CD4-positive, CD25-positive, alpha-beta regulatory T cell (primary cell): ENCODE measurements around the gene CFAP141. TPM values are rescaled to one million over a fixed set of nuclear protein-coding genes. Genes with fewer than 3 reads are reported as not detected.

Experiments used
- ATAC-seq, 2 donors: fragments of 150-1000 bp; cut with Tn5 transposase; one replicate each; pipeline ENCODE4 v1.10.0; 2021; ENCODE audit warnings: low read depth in 2 of 2, moderate number of reproducible peaks in 2 of 2, moderate library complexity in 1 of 2
- DNase-seq, 3 donors: peaks; one replicate each; pipeline versions ENCODE4 v3.0.0 to v3.0.0-alpha.2; 2012 to 2022; ENCODE audit warnings: mixed read lengths in 1 of 3
- H3K27ac ChIP-seq: one replicate; pipeline ENCODE4 v1.7.0; 2013; ENCODE audit warnings: mild to moderate bottlenecking, low read length; ENCODE audit not compliant: insufficient read depth, poor library complexity, severe bottlenecking
- H3K27me3 ChIP-seq: one replicate; pipeline ENCODE4 v1.7.0; 2013; ENCODE audit warnings: low read length; ENCODE audit not compliant: control insufficient read depth, insufficient read depth
- H3K36me3 ChIP-seq: one replicate; pipeline ENCODE4 v1.7.0; 2013; ENCODE audit warnings: mild to moderate bottlenecking, low read length, moderate library complexity; ENCODE audit not compliant: control insufficient read depth, insufficient read depth
- H3K4me1 ChIP-seq: 2 replicates; pipeline ENCODE4 v1.7.0; 2013; ENCODE audit warnings: mild to moderate bottlenecking, low read length; ENCODE audit not compliant: insufficient read depth, control insufficient read depth, poor library complexity, severe bottlenecking
- H3K4me3 ChIP-seq: one replicate; pipeline ENCODE4 v1.7.0; 2013; ENCODE audit warnings: low read depth, mild to moderate bottlenecking, low read length, moderate library complexity
- H3K9me3 ChIP-seq, 2 experiments: 1 replicate in 1 of 2; 2 replicates in 1 of 2; pipeline ENCODE4 v1.7.0; 2013; ENCODE audit warnings: low read length in 2 of 2, mild to moderate bottlenecking in 1 of 2, moderate library complexity in 1 of 2; ENCODE audit not compliant: control insufficient read depth in 2 of 2
- H3K27ac Mint-ChIP-seq, 3 donors: one replicate each; pipeline ENCODE4 v1.8.0; 2020 to 2022; ENCODE audit warnings: mild to moderate bottlenecking in 3 of 3, mixed read lengths in 3 of 3, moderate library complexity in 2 of 3
- H3K27me3 Mint-ChIP-seq: one replicate; pipeline ENCODE4 v1.8.0; 2022; ENCODE audit warnings: mild to moderate bottlenecking, mixed read lengths
- H3K36me3 Mint-ChIP-seq: one replicate; pipeline ENCODE4 v1.8.0; 2020; ENCODE audit warnings: mixed read lengths
- H3K4me1 Mint-ChIP-seq, 4 donors: one replicate each; pipeline ENCODE4 v1.8.0; 2020 to 2022; ENCODE audit warnings: mixed read lengths in 4 of 4, mild to moderate bottlenecking in 1 of 4
- H3K4me3 Mint-ChIP-seq, 4 donors: one replicate each; pipeline ENCODE4 v1.8.0; 2020 to 2022; ENCODE audit warnings: mild to moderate bottlenecking in 4 of 4, mixed read lengths in 4 of 4, moderate library complexity in 3 of 4
- H3K9me3 Mint-ChIP-seq, 7 donors: one replicate each; pipeline ENCODE4 v1.8.0; 2020 to 2022; ENCODE audit warnings: mixed read lengths in 7 of 7, mild to moderate bottlenecking in 3 of 7, moderate library complexity in 2 of 7
- polyA plus RNA-seq, 4 donors: library from polyadenylated mRNA; unstranded; fragments of 300-500 nt; fragmentation: Illumina TruSeq; gene quantifications; one replicate each; pipeline ENCODE4 v1.2.3, GENCODE V29; 2021
- total RNA-seq: library from RNA; stranded (reverse); gene quantifications from one replicate; pipeline ENCODE4 v1.2.3, GENCODE V29; 2022

The CFAP141 gene
- total and polyA plus RNA-seq, 5 donors from 2014 or later = not detected

- Mint-ChIP-seq H3K4me1 (peaks cover 0 to 2% (median 0%) of the 10 kb centered on the region in 4 donors), H3K9me3 (no peaks in the 10 kb centered on the region), H3K36me3 (peaks cover 3% of the 10 kb centered on the region), H3K27ac (peak within 1 kb of the TSS in 2 of 3 donors; percentile 17 to 58), H3K27me3 (peaks cover 48% of the 10 kb centered on the region), H3K4me3 (no peak within 1 kb of the TSS)
- DNase-seq = no peak
- Histone ChIP-seq H3K4me1 (no peaks in the 10 kb centered on the region), H3K9me3 (no peaks in the 10 kb centered on the region), H3K4me3 (no peak within 1 kb of the TSS), H3K27me3 (peaks cover 18% of the 10 kb centered on the region), H3K36me3 (no peaks in the 10 kb centered on the region), H3K27ac (no peak within 1 kb of the TSS)
- no peak for ATAC-seq
These were observed 14.1 kb downstream of the CFAP141 start, which contains the start of gene TPM3 for GRCh38 chr1:154191990-154192461. Gene TPM3, minus strand, starts transcription at chr1:154192100. Its CDS starts 82 bp downstream, at chr1:154192018.

GRCh38 chr1:154190550-154190949 is 15.6 kb downstream of the CFAP141 start:
- Mint-ChIP-seq H3K27me3 (peaks cover 48% of the 10 kb centered on the region), H3K4me1 (peaks cover 0 to 12% (median 2%) of the 10 kb centered on the region in 4 donors)

GRCh38 chr1:154186852-154187501 is 19.2 kb downstream of the CFAP141 start:
- Histone ChIP-seq H3K27ac (no peak overlapping the region), H3K4me1 (peaks cover 13% of the 10 kb centered on the region), H3K27me3 (peaks cover 9% of the 10 kb centered on the region), H3K9me3 (no peaks in the 10 kb centered on the region), H3K4me3 (no peak overlapping the region), H3K36me3 (no peaks in the 10 kb centered on the region)
- DNase-seq (no peak), ATAC-seq (no peak)
- Mint-ChIP-seq H3K27me3 (peaks cover 18% of the 10 kb centered on the region), H3K4me1 (peaks cover 2 to 13% (median 9%) of the 10 kb centered on the region in 4 donors), H3K4me3 (peak overlapping the region in 1 of 4 donors; percentile 82), H3K36me3 (peaks cover 5% of the 10 kb centered on the region), H3K9me3 (peaks cover 0 to 2% (median 0%) of the 10 kb centered on the region in 7 donors), H3K27ac (no peak overlapping the region)

More at GRCh38 chr1:154190550-154190949, 15.6 kb downstream of the CFAP141 start:
- Histone ChIP-seq H3K27me3 (peaks cover 18% of the 10 kb centered on the region), H3K27ac (no peak overlapping the region), H3K4me3 (no peak overlapping the region), H3K4me1 (no peaks in the 10 kb centered on the region), H3K9me3 (no peaks in the 10 kb centered on the region), H3K36me3 (no peaks in the 10 kb centered on the region)
- Mint-ChIP-seq H3K36me3 (peaks cover 3% of the 10 kb centered on the region), H3K9me3 (no peaks in the 10 kb centered on the region), H3K4me3 (peak overlapping the region in 1 of 4 donors; percentile 10), H3K27ac (no peak overlapping the region)
- ATAC-seq = no peak
- DNase-seq = no peak

- ATAC-seq (no peak), DNase-seq (peak; percentile 34 to 82 (median 67))
- Mint-ChIP-seq H3K4me3 (peak overlapping the region in 3 of 4 donors; percentile 35 to 82 (median 42)), H3K36me3 (peaks cover 8% of the 10 kb centered on the region), H3K9me3 (peaks cover 0 to 2% (median 0%) of the 10 kb centered on the region in 7 donors), H3K27me3 (peaks cover 11% of the 10 kb centered on the region), H3K27ac (no peak overlapping the region), H3K4me1 (peaks cover 10 to 20% (median 14%) of the 10 kb centered on the region in 4 donors)
- H3K4me3 ChIP-seq = no peak overlapping the region
- H3K27me3 ChIP-seq = peaks cover 4% of the 10 kb centered on the region
- peaks cover 21% of the 10 kb centered on the region for H3K4me1 ChIP-seq
- no peaks in the 10 kb centered on the region for H3K9me3 ChIP-seq
- H3K27ac ChIP-seq = no peak overlapping the region
- H3K36me3 ChIP-seq = no peaks in the 10 kb centered on the region
These were observed 20.0 kb downstream of the CFAP141 start for GRCh38 chr1:154186177-154186576.

- ATAC-seq = peak; percentile 87 to 89
- Mint-ChIP-seq H3K9me3 (peaks cover 0 to 2% (median 0%) of the 10 kb centered on the region in 7 donors), H3K27me3 (no peaks in the 10 kb centered on the region), H3K4me1 (peaks cover 29 to 48% (median 36%) of the 10 kb centered on the region in 4 donors), H3K36me3 (peaks cover 9% of the 10 kb centered on the region), H3K27ac (peak overlapping the region; percentile 98 to 100 (median 99)), H3K4me3 (peak overlapping the region; percentile 92 to 100 (median 98))
- peaks cover 50% of the 10 kb centered on the region for H3K4me1 ChIP-seq
- H3K27ac ChIP-seq = peak overlapping the region; percentile 93
- DNase-seq = peak; percentile 93 to 96 (median 93)
- peaks cover 14% of the 10 kb centered on the region for H3K36me3 ChIP-seq
- no peaks in the 10 kb centered on the region for H3K27me3 ChIP-seq
- H3K4me3 ChIP-seq = peak overlapping the region; percentile 87
- no peaks in the 10 kb centered on the region for H3K9me3 ChIP-seq
These were observed 22.9 kb downstream of the CFAP141 start for GRCh38 chr1:154183046-154183915.

GRCh38 chr1:154182344-154183045 is 23.6 kb downstream of the CFAP141 start:
- no peaks in the 10 kb centered on the region for H3K9me3 ChIP-seq
- H3K4me1 Mint-ChIP-seq = peaks cover 32 to 56% (median 43%) of the 10 kb centered on the region in 4 donors
- no peaks in the 10 kb centered on the region for H3K27me3 ChIP-seq
- H3K27me3 Mint-ChIP-seq = no peaks in the 10 kb centered on the region
- H3K27ac ChIP-seq = peak overlapping the region; percentile 93
- ATAC-seq = peak; percentile 45 to 57
- H3K36me3 Mint-ChIP-seq = peaks cover 9% of the 10 kb centered on the region
- peak overlapping the region; percentile 92 to 100 (median 98) for H3K4me3 Mint-ChIP-seq
- peaks cover 14% of the 10 kb centered on the region for H3K36me3 ChIP-seq
- H3K27ac Mint-ChIP-seq = peak overlapping the region; percentile 98 to 100 (median 99)
- peak; percentile 59 to 92 (median 66) for DNase-seq
- H3K4me1 ChIP-seq = peaks cover 58% of the 10 kb centered on the region
- H3K9me3 Mint-ChIP-seq = peaks cover 0 to 2% (median 0%) of the 10 kb centered on the region in 7 donors
- peak overlapping the region; percentile 87 for H3K4me3 ChIP-seq

- H3K36me3 ChIP-seq = peaks cover 16% of the 10 kb centered on the region
- Mint-ChIP-seq H3K4me3 (peak overlapping the region; percentile 92 to 100 (median 98)), H3K27me3 (no peaks in the 10 kb centered on the region), H3K36me3 (peaks cover 14% of the 10 kb centered on the region), H3K27ac (peak overlapping the region; percentile 98 to 100 (median 99)), H3K4me1 (peaks cover 36 to 61% (median 49%) of the 10 kb centered on the region in 4 donors), H3K9me3 (peaks cover 0 to 2% (median 0%) of the 10 kb centered on the region in 7 donors)
- ATAC-seq (no peak), DNase-seq (no peak)
- peaks cover 63% of the 10 kb centered on the region for H3K4me1 ChIP-seq
- peak overlapping the region; percentile 87 for H3K4me3 ChIP-seq
- no peaks in the 10 kb centered on the region for H3K9me3 ChIP-seq
- no peaks in the 10 kb centered on the region for H3K27me3 ChIP-seq
- peak overlapping the region; percentile 93 for H3K27ac ChIP-seq
These were observed 24.2 kb downstream of the CFAP141 start for GRCh38 chr1:154181944-154182343.
